Panc1 (cell line): ENCODE measurements around the gene PLA2G2D. TPM values are rescaled to one million over a fixed set of nuclear protein-coding genes. Genes with fewer than 3 reads are reported as not detected.

Source experiments
- ATAC-seq: fragments of 200-7000 bp; cut with Tn5 transposase; 2 replicates; pipeline ENCODE4 v1.9.1; 2020; ENCODE audit warnings: mild to moderate bottlenecking, moderate library complexity
- BruUV-seq: library from RNA; stranded (reverse); fragments of 400-500 nt; replicated peaks from 2 replicates; lab custom pipeline; 2021; lab: Mats Ljungman, UMichigan
- CTCF ChIA-PET: fragments of 300-600 bp; sonication (Branson Sonifier 250); formaldehyde crosslinking; loops from one replicate; lab custom pipeline; 2022; ENCODE audit warnings: antibody characterized with exemption; lab: Charles Lee
- POLR2A ChIA-PET: fragments of 300-600 bp; sonication (Branson Sonifier 250); formaldehyde crosslinking; loops from one replicate; lab custom pipeline; 2022; ENCODE audit warnings: antibody characterized with exemption; lab: Charles Lee
- DNase-seq: peaks from one replicate; pipeline ENCODE4 v3.0.0-alpha.2; 2010; ENCODE audit warnings: low read depth, low spot score
- H3K27ac ChIP-seq: 2 replicates; pipeline ENCODE4 v1.5.1; 2011; ENCODE audit warnings: mild to moderate bottlenecking, low read length, inconsistent platforms
- H3K27me3 ChIP-seq: fragments of 200-500 bp; sonication (Bioruptor generic); 2 replicates; pipeline ENCODE4 v1.6.0; 2014; ENCODE audit warnings: low read length, inconsistent platforms; ENCODE audit not compliant: control insufficient read depth, insufficient read depth
- H3K36me3 ChIP-seq: fragments of 200-500 bp; sonication (Bioruptor generic); 2 replicates; pipeline ENCODE4 v1.5.1; 2014; ENCODE audit warnings: inconsistent platforms, mild to moderate bottlenecking, low read length, moderate library complexity; ENCODE audit not compliant: control insufficient read depth, insufficient read depth
- H3K4me1 ChIP-seq: 2 replicates; pipeline ENCODE4 v1.5.1; 2011; ENCODE audit warnings: inconsistent platforms, mild to moderate bottlenecking, low read length, moderate library complexity; ENCODE audit not compliant: control insufficient read depth, insufficient read depth
- H3K4me3 ChIP-seq, 2 experiments: 2 replicates each; pipeline ENCODE4 v1.5.1; 2011 to 2012; ENCODE audit warnings: low read depth in 2 of 2, low read length in 2 of 2, mild to moderate bottlenecking in 2 of 2, inconsistent platforms in 1 of 2, moderate library complexity in 1 of 2
- H3K9me3 ChIP-seq: fragments of 200-500 bp; sonication (Bioruptor generic); 2 replicates; pipeline ENCODE4 v1.5.1; 2014; ENCODE audit warnings: low read depth, mild to moderate bottlenecking, inconsistent platforms, low read length, moderate library complexity; ENCODE audit not compliant: control insufficient read depth, insufficient read depth
- CTCF ChIP-seq: fragments of 450-650 bp; IDR thresholded peaks from 2 replicates; pipeline ENCODE4 v1.5.1; 2017; ENCODE audit warnings: mild to moderate bottlenecking
- POLR2AphosphoS5 ChIP-seq: IDR thresholded peaks from 2 replicates; pipeline ENCODE4 v1.6.1; 2012; ENCODE audit warnings: mild to moderate bottlenecking, low read depth, low read length, moderate library complexity
- REST ChIP-seq, 2 experiments: IDR thresholded peaks; 2 replicates each; pipeline ENCODE4 v1.6.1; 2011 to 2012; ENCODE audit warnings: low read depth in 2 of 2, control low read depth in 1 of 2, low read length in 1 of 2, mild to moderate bottlenecking in 1 of 2, moderate library complexity in 1 of 2; ENCODE audit not compliant: insufficient read depth in 1 of 2
- SIN3A ChIP-seq: IDR thresholded peaks from 2 replicates; pipeline ENCODE4 v1.6.1; 2012; ENCODE audit warnings: low read depth, mild to moderate bottlenecking, low read length, moderate library complexity, borderline replicate concordance; ENCODE audit not compliant: insufficient read depth
- TCF7L2 ChIP-seq: IDR thresholded peaks from 2 replicates; pipeline ENCODE4 v1.6.1; 2011; ENCODE audit warnings: mild to moderate bottlenecking, low read depth, low read length, inconsistent platforms
- in situ Hi-C: cut with HindIII; loops from 2 replicates; pipeline ENCODE4 v1.10.0; 2016; ENCODE audit warnings: low sequenced_read_pairs, low pct_unique_long_range_greater_than_20kb
- intact Hi-C: fragments of 100-400 bp; cut with micrococcal nuclease; formaldehyde crosslinking; loops from one replicate; pipeline ENCODE4 v1.10.0; 2022; ENCODE audit not compliant: unreplicated experiment
- total RNA-seq: library from RNA; stranded (reverse); gene quantifications from one replicate; pipeline ENCODE4 v1.2.1, GENCODE V29; 2021; ENCODE audit not compliant: unreplicated experiment

Gene PLA2G2D
- total RNA-seq, 1 experiment from 2014 or later = not detected

GRCh38 chr1:20148571-20149500, 29.5 kb upstream of the PLA2G2D start:
- no peak overlapping the region for H3K4me3 ChIP-seq
- no peaks in the 10 kb centered on the region for H3K27me3 ChIP-seq
- POLR2A ChIA-PET = no interaction called here
- H3K36me3 ChIP-seq = no peaks in the 10 kb centered on the region
- TF ChIP-seq SIN3A (no peak), POLR2AphosphoS5 (no peak), TCF7L2 (no peak), CTCF (no peak)
- ATAC-seq = no peak
- in situ Hi-C loops (no loop called here), intact Hi-C loops (no loop called here)
- BruUV-seq = no TSS peak
- H3K4me1 ChIP-seq = peaks cover 4% of the 10 kb centered on the region; the same call in 1 of the 2 replicates
- H3K9me3 ChIP-seq = no peaks in the 10 kb centered on the region
- DNase-seq = no peak
- no peak overlapping the region for H3K27ac ChIP-seq
- CTCF ChIA-PET = interaction anchor here (1.0 kb wide), 1 partner anchor 487 kb away, joined by 3 read pairs; no protein-coding TSS in a partner anchor

GRCh38 chr1:20147846-20148570, 28.7 kb upstream of the PLA2G2D start:
- Histone ChIP-seq H3K36me3 (no peaks in the 10 kb centered on the region), H3K27ac (no peak overlapping the region), H3K27me3 (no peaks in the 10 kb centered on the region), H3K9me3 (no peaks in the 10 kb centered on the region), H3K4me1 (peaks cover 4% of the 10 kb centered on the region; the same call in 1 of the 2 replicates), H3K4me3 (no peak overlapping the region)
- TF ChIP-seq REST (IDR thresholded peaks at IDR 0.05; ENCODE audit: insufficient read depth in 1 of 2, low read depth in 2 of 2, low read length in 1 of 2) = no peak
- no peak for TF ChIP-seq POLR2AphosphoS5
- no peak for TF ChIP-seq CTCF
- no peak for TF ChIP-seq TCF7L2
- TF ChIP-seq SIN3A = no peak
- intact Hi-C loops = no loop called here
- ATAC-seq (no peak), DNase-seq (no peak)
- in situ Hi-C loops = no loop called here
- POLR2A ChIA-PET = no interaction called here
- CTCF ChIA-PET = interaction anchor here (0.7 to 1.0 kb wide), 2 partner anchors 191 to 487 kb away, joined by 3 to 4 read pairs; no protein-coding TSS in a partner anchor
- no TSS peak for BruUV-seq
